Inflammatory macrophage (primary cell): ENCODE results near the gene CCDC86.

Experiments used
- DNase-seq, 2 donors: peaks; one replicate each; pipeline ENCODE4 v3.0.0-alpha.2; 2020 to 2022

The CCDC86 gene

DNA sequence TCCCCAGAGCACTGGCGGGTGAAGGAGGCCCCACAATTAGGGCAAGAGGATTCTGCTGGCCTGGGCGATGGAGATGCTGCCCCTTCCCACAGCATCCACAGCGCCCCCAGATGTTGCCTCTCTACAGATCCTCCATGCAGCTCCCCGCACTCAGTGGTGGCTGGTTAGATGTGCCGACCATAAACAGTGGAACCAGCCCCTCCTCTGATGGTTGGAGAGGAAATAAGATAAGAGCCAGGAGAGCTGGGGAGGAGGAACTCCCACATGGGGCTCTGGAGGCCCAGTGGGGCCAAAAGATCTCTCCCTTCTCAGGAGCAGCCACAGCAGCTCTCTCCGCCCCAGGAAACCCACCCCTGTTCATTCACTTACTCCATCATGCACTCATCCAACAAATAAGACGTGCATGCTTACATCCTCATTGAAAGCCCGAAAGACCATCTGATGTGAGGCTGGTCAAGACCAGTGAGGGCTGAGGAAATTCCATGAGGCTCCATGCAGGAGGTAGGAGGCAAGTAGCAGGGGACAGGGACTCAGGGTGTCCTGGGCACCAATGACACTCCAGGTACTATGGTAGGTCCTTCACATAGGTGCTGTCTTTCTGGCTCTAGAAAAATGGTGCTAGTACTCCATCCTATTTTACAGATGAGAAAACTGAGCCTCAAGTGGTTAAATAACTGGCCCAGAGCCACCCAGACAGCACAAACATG lies 12.4 kb downstream of the CCDC86 start:
- DNase-seq = no peak

GRCh38 chr11:60854847-60855725 lies 13.2 kb downstream of the CCDC86 start:
- DNase-seq = no peak

- no peak for DNase-seq
Observed at GRCh38 chr11:60855726-60856633, 14.1 kb downstream of the CCDC86 start, which contains the start of gene PTGDR2. Gene PTGDR2 (minus strand): TSS chr11:60855950. CDS start chr11:60853722, 2,228 bp downstream.

GRCh38 chr11:60857378-60858232 lies 15.7 kb downstream of the CCDC86 start:
- DNase-seq = peak in 1 of 2 donors; percentile 32

DNA sequence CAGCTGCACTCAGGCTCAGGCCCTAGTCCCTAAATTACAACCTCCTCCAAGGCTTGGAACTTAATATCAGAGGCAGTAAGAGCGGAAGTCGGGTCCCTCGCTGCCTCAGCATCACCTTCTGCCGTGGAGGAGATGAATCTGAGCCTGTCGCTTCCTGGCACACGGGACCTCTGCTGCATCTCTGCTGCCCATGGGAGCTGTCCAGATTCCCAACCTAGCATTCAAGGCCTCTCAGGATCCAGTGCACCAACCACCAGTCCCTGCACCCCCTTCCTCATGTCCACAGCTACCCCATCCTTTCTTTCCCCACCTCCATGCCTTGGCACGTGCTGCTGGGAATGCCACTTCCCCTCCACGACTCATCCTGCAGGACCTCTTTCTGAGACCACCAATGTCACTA lies 16.3 kb downstream of the CCDC86 start:
- no peak for DNase-seq

DNA sequence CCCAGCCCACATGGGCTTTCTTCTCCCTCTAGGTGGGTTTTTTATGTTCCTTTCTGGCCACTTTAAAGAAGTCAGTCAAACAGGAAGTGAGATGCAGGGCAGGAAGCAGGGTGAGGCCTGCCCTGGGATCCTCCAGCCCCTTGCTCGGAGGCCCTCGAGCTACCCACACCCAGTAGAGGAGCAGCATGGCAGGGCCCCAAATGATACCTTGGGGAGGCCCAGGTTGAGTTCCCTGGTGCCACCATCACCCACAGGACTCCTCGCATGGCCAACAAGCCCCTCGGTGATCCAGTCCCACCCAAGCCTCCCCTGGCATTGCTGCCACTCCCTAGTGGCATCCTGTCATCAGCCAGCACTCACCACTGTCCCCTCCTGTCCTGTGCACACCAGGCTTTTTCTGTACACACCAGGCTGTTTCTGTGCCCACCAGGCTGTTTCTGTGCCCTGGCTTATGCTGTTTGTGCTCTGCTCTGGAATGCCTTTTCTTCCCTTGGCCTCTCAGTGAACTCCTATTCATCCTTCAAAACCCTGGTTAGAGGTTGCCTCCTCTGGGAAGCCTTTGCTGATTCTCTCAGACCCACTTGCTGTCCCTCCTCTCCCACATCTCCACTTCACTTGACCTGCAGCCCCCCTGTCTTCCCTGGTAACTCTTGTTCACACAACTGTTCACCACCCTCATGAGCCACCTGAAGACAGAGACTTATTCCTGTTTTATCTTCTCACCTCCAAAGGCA lies 17.0 kb downstream of the CCDC86 start:
- DNase-seq = no peak

DNA sequence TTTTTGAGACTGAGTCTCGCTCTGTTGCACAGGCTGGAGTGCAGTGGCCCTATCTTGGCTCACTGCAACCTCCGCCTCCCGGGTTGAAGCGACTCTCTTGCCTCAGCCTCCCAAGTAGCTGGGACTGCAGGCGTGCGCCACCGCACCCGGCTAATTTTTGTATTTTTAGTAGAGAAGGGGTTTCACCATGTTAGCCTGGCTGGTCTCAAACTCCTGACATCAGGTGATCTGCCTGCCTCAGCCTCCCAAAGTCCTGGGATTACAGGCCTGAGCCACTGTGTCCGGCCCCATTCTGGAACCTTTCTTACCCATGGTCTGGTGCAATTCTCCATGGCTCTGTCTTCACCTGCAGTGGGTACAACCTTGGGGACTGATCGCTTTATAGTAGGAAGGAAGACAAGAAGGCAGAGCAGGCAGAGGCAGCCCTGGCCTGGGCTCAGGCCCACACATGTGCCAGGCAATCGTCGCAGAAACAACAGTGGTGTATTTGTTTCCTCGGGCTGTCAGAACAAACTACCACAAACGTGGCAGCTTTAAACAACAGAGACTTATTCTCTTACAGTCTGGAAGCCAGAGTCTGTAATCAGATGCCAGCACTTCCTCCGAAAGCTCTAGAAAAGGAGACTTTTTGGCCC lies 17.8 kb downstream of the CCDC86 start:
- DNase-seq = no peak

DNA sequence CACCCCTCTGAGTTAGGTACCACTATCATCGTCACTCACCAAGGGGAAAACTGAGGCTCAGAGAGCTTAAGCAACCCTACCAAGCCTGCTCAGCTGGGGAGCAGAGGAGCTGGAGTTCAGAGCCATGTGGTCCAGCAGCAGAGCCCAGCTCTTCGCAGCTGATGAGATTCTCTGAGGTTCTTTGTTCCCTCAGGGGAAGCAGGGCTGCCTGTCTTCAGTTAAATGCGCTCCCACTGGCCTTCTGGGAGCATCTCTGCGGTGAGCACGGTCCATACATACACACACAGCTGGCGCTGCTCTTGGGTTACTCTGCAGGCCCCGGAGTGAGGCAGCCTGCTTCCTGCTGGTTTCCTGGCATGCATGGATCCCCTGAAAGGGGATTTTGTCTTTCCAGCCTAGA lies 19.0 kb downstream of the CCDC86 start:
- DNase-seq = no peak

- no peak for DNase-seq
Observed at GRCh38 chr11:60862171-60862570, 20.3 kb downstream of the CCDC86 start.

DNA sequence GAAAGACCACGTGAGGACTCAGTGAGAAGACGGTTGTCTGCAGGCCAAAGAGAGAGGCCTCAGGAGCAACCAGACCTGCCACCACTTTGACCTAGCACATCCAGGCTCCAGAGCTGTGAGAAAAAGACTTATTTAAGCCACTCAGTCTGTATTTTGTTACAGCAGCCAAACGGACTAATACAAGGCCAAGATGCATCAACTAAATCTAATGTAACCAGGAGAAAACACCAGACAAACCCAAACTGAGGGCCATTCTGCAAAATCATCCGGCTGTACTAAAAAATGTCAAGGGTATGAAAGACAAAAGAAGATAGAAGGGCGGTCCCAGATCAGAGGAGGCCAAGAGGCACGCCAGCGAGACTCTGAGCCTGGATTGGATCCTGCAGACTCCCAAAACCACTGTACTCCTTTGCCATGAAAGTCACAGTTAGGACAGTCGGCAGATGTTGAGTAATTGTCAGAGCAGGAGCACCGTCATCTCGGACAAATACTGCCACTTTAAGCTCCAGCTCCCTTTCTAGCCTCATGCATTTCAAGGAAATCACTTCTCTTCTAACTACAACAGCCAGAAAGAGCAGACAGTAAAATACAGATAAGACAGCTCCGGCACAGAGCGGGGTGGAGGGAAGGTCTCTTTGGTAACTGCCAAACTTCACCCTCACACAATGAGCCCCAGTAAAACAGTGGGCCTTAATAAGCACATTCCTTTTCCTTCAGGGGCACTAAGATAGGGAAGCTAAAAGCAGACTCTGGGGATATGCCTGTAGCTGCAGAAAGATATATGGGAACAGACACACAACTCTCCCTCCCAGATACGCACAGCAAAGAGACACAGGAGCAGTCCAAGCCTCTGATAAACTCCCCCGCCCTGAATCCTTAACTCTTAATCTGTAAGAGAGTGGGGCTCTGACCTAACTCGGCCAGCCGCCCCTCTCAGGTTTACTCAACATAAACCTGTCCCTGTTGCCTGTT lies 21.9 kb downstream of the CCDC86 start:
- DNase-seq = no peak

GRCh38 chr11:60864856-60865513 lies 23.1 kb downstream of the CCDC86 start:
- no peak for DNase-seq

- DNase-seq = no peak
Observed at GRCh38 chr11:60866911-60867870, 25.3 kb downstream of the CCDC86 start, which contains the start of gene ZP1. Gene ZP1 (plus strand): TSS chr11:60867542. CDS start chr11:60867562, 20 bp downstream.

- no peak for DNase-seq
Observed at GRCh38 chr11:60867871-60868681, 26.2 kb downstream of the CCDC86 start.

- no peak for DNase-seq
Observed at GRCh38 chr11:60868682-60869450, 27.0 kb downstream of the CCDC86 start.

- no peak for DNase-seq
Observed at GRCh38 chr11:60869451-60869825, 27.5 kb downstream of the CCDC86 start.

GRCh38 chr11:60870276-60870675 lies 28.4 kb downstream of the CCDC86 start:
- DNase-seq = no peak
